ENCODE results near the gene LNX1. TPM values are rescaled to one million over a fixed set of nuclear protein-coding genes. Genes with fewer than 3 reads are reported as not detected.

LNX1 gene
- total and polyA plus RNA-seq, 2 of the 8 experiments (the other 6 are each of a cell fraction or from before 2014, with no cell fraction given) = 2.7 to 3.8 TPM

DNA sequence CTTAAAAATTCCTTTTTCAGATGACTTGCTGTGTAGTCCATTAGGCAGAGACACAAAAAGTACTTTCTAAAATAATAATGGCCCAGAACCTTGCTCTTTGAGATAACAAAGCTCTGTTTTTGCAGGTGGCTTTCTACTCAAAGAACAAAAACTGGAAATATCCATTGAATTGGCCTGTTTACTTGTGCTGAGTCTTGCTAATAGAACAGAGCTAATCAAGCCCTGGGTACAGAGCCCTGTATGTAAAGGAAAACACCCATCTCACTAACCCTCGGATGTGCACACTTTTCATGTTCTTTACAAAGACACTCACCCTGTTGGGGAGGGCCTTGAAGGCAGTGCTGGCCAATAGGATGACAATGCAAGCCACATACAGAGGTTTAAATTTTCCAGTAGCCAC is 27.0 kb upstream of the LNX1 start (continued):
- no peak for TF ChIP-seq SIX5 (IDR thresholded peaks at IDR 0.05; ENCODE audit: low read depth, low read length)
- TF ChIP-seq ASH2L (IDR thresholded peaks at IDR 0.05; ENCODE audit: low read length) = no peak
- TF ChIP-seq EP300 (IDR thresholded peaks at IDR 0.05; ENCODE audit: borderline replicate concordance in 1 of 2, low read depth in 2 of 2, low read length in 2 of 2) = no peak

Data from H1 (cell line).